WTC11 (cell line): ENCODE results near the gene DOP1A. TPM values are rescaled to one million over a fixed set of nuclear protein-coding genes. Genes with fewer than 3 reads are reported as not detected.

Experiments
- ATAC-seq: fragments of 200-7000 bp; cut with Tn5 transposase; 2 replicates; pipeline ENCODE4 v1.10.0; 2021; ENCODE audit warnings: mild to moderate bottlenecking, moderate library complexity
- CTCF ChIA-PET: fragments of 300-600 bp; sonication (Branson Sonifier 250); formaldehyde crosslinking; loops from one replicate; lab custom pipeline; 2021; ENCODE audit warnings: antibody characterized with exemption; lab: Charles Lee
- POLR2A ChIA-PET: fragments of 350-600 bp; sonication (Branson Sonifier 250); formaldehyde crosslinking; loops from one replicate; lab custom pipeline; 2021; ENCODE audit warnings: antibody characterized with exemption; lab: Charles Lee
- DNase-seq: peaks from one replicate; pipeline ENCODE4 v3.0.0; 2021; ENCODE audit warnings: low spot score
- H3K27ac Mint-ChIP-seq: 2 replicates; pipeline ENCODE4 v1.8.0; 2021; ENCODE audit warnings: mixed read lengths
- H3K27me3 Mint-ChIP-seq: 2 replicates; pipeline ENCODE4 v1.8.0; 2021; ENCODE audit warnings: low read depth, mild to moderate bottlenecking, moderate library complexity, mixed read lengths
- H3K36me3 Mint-ChIP-seq: 2 replicates; pipeline ENCODE4 v1.8.0; 2021; ENCODE audit warnings: mixed read lengths
- H3K4me1 Mint-ChIP-seq: 2 replicates; pipeline ENCODE4 v1.8.0; 2022; ENCODE audit warnings: mixed read lengths
- H3K4me3 Mint-ChIP-seq: 2 replicates; pipeline ENCODE4 v1.8.0; 2021; ENCODE audit warnings: mild to moderate bottlenecking, moderate library complexity, mixed read lengths
- H3K9me3 Mint-ChIP-seq: 2 replicates; pipeline ENCODE4 v1.8.0; 2021; ENCODE audit warnings: mixed read lengths
- AFF4 ChIP-seq: sonication (generic); formaldehyde crosslinking; IDR thresholded peaks from 2 replicates; pipeline ENCODE4 v1.8.1; 2023; ENCODE audit warnings: mild to moderate bottlenecking, missing genetic modification reagents, borderline replicate concordance
- ARID4B ChIP-seq: sonication (generic); formaldehyde crosslinking; IDR thresholded peaks from 2 replicates; pipeline ENCODE4 v1.8.0; 2023; ENCODE audit warnings: missing genetic modification reagents, mild to moderate bottlenecking, borderline replicate concordance
- ELF4 ChIP-seq: sonication (generic); formaldehyde crosslinking; IDR thresholded peaks from 2 replicates; pipeline ENCODE4 v1.8.1; 2022; ENCODE audit warnings: low read depth, mild to moderate bottlenecking, moderate library complexity, missing genetic modification reagents
- GABPB1 ChIP-seq: sonication (generic); formaldehyde crosslinking; IDR thresholded peaks from 2 replicates; pipeline ENCODE4 v1.8.1; 2023; ENCODE audit warnings: mild to moderate bottlenecking, missing genetic modification reagents
- JAZF1 ChIP-seq: fragments of 250-450 bp; sonication (Bioruptor Pico); IDR thresholded peaks from 2 replicates; pipeline ENCODE4 v1.9.0; 2021; ENCODE audit warnings: moderate library complexity, mild to moderate bottlenecking, inconsistent platforms
- KAT7 ChIP-seq: sonication (generic); formaldehyde crosslinking; IDR thresholded peaks from 2 replicates; pipeline ENCODE4 v1.8.1; 2023; ENCODE audit warnings: missing genetic modification reagents, mild to moderate bottlenecking, borderline replicate concordance
- NR2C2 ChIP-seq: sonication (generic); formaldehyde crosslinking; IDR thresholded peaks from 2 replicates; pipeline ENCODE4 v1.8.0; 2022; ENCODE audit warnings: mild to moderate bottlenecking, missing genetic modification reagents
- SMAD3 ChIP-seq: sonication (generic); formaldehyde crosslinking; IDR thresholded peaks from 2 replicates; pipeline ENCODE4 v1.8.0; 2022; ENCODE audit warnings: missing genetic modification reagents, mild to moderate bottlenecking, borderline replicate concordance
- TEAD4 ChIP-seq: sonication (generic); formaldehyde crosslinking; IDR thresholded peaks from 2 replicates; pipeline ENCODE4 v1.8.0; 2022; ENCODE audit warnings: mild to moderate bottlenecking, missing genetic modification reagents
- ZNF138 ChIP-seq: sonication (generic); formaldehyde crosslinking; conservative IDR thresholded peaks from 2 replicates; pipeline ENCODE4 v1.8.1; 2022; ENCODE audit warnings: mild to moderate bottlenecking, moderate library complexity, missing genetic modification reagents
- ZNF263 ChIP-seq: sonication (generic); formaldehyde crosslinking; IDR thresholded peaks from 2 replicates; pipeline ENCODE4 v1.8.1; 2022; ENCODE audit warnings: low read depth, mild to moderate bottlenecking, moderate library complexity, missing genetic modification reagents
- ZNF317 ChIP-seq: sonication (generic); formaldehyde crosslinking; IDR thresholded peaks from 2 replicates; pipeline ENCODE4 v1.8.1; 2023; ENCODE audit warnings: low read depth, mild to moderate bottlenecking, moderate library complexity, missing genetic modification reagents, borderline replicate concordance
- total RNA-seq: library from RNA; stranded (reverse); gene quantifications from 3 replicates; pipeline ENCODE4 v1.2.3, GENCODE V29; 2021

The DOP1A gene
- total RNA-seq, 1 experiment from 2014 or later = 16.9 TPM

GRCh38 chr6:83180426-83180950 lies 113.0 kb downstream of the DOP1A start (continued):
- no peak for TF ChIP-seq ARID4B (CRISPR knock-in tag)

- Mint-ChIP-seq H3K9me3 (no peaks in the 10 kb centered on the region), H3K27me3 (no peaks in the 10 kb centered on the region), H3K27ac (no peak overlapping the region), H3K4me1 (peaks cover 9% of the 10 kb centered on the region), H3K4me3 (no peak overlapping the region), H3K36me3 (peaks cover 72% of the 10 kb centered on the region)
- no peak for TF ChIP-seq SMAD3 (CRISPR knock-in tag)
- no peak for TF ChIP-seq ZNF138 (CRISPR knock-in tag)
- TF ChIP-seq ELF4 (CRISPR knock-in tag) = no peak
- no peak for TF ChIP-seq KAT7 (CRISPR knock-in tag)
- no peak for TF ChIP-seq ARID4B (CRISPR knock-in tag)
- no peak for TF ChIP-seq GABPB1
- TF ChIP-seq TEAD4 (CRISPR knock-in tag) = no peak
- TF ChIP-seq NR2C2 = no peak
- no peak for TF ChIP-seq ZNF263 (CRISPR knock-in tag)
- TF ChIP-seq JAZF1 (CRISPR knock-in tag) = no peak
- no peak for TF ChIP-seq AFF4 (CRISPR knock-in tag)
- TF ChIP-seq ZNF317 (CRISPR knock-in tag) = no peak
- ATAC-seq = no peak
- ChIA-PET CTCF (interaction anchor here (1.0 to 1.6 kb wide), 3 partner anchors 115 to 330 kb away, joined by 3 read pairs; partner anchors contain the start of genes DOP1A, PRSS35 and UBE3D), POLR2A (no interaction called here)
- DNase-seq = no peak
These were observed 114.6 kb downstream of the DOP1A start for GRCh38 chr6:83182114-83182513.
